Prostate gland (tissue), 2 donors: ENCODE measurements around the gene CCDC74A.
"Not testable (repeated sequence)": the region's sequence is repeated elsewhere in the genome, so short reads cannot be mapped to it uniquely, and the experiment has no call there.

Source experiments
- POLR2A ChIP-seq: fragments of 450-650 bp; IDR thresholded peaks from one replicate; pipeline ENCODE4 v1.6.1; 2016; ENCODE audit warnings: antibody characterized with exemption, mild to moderate bottlenecking
- POLR2AphosphoS5 ChIP-seq: sonication (generic); formaldehyde crosslinking; IDR thresholded peaks from one replicate; pipeline ENCODE4 v1.6.1; 2017; ENCODE audit warnings: antibody characterized with exemption
- TF ChIP-seq, protein P1 (sequence below), 4 experiments: fragments of 200-600 bp in 2 of 4; fragments of 450-650 bp in 2 of 4; sonication (generic) in 2 of 4; IDR thresholded peaks; 1 replicate in 3 of 4; 2 replicates in 1 of 4; pipeline ENCODE4 v1.5.1; 2016 to 2019; ENCODE audit warnings: antibody characterized with exemption in 4 of 4, mild to moderate bottlenecking in 2 of 4, moderate library complexity in 2 of 4

- TF ChIP-seq, protein P1, sequence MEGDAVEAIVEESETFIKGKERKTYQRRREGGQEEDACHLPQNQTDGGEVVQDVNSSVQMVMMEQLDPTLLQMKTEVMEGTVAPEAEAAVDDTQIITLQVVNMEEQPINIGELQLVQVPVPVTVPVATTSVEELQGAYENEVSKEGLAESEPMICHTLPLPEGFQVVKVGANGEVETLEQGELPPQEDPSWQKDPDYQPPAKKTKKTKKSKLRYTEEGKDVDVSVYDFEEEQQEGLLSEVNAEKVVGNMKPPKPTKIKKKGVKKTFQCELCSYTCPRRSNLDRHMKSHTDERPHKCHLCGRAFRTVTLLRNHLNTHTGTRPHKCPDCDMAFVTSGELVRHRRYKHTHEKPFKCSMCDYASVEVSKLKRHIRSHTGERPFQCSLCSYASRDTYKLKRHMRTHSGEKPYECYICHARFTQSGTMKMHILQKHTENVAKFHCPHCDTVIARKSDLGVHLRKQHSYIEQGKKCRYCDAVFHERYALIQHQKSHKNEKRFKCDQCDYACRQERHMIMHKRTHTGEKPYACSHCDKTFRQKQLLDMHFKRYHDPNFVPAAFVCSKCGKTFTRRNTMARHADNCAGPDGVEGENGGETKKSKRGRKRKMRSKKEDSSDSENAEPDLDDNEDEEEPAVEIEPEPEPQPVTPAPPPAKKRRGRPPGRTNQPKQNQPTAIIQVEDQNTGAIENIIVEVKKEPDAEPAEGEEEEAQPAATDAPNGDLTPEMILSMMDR (IDR thresholded peaks at IDR 0.05) = not testable (repeated sequence)
- not testable (repeated sequence) for TF ChIP-seq POLR2A, POLR2AphosphoS5
These were observed 43.5 kb upstream of the CCDC74A start for GRCh38 chr2:131483981-131484820.
